Erythroblast (primary cell): ENCODE results near the gene HNRNPA0.
A peak's percentile ranks its signal among the peaks of the same experiment; 100 is the strongest.

Source experiments
- DNase-seq, 2 experiments: peaks; one replicate each; lab custom pipeline; 2025; lab: John Stamatoyannopoulos, UW
- GATA1 ChIP-seq: IDR thresholded peaks from 2 replicates; pipeline ENCODE4 v1.6.1; 2011; ENCODE audit warnings: low read depth, mild to moderate bottlenecking, control low read depth, low read length, moderate library complexity
- POLR2A ChIP-seq: IDR thresholded peaks from 2 replicates; pipeline ENCODE4 v1.6.1; 2011; ENCODE audit warnings: mild to moderate bottlenecking, low read length

Gene HNRNPA0

GRCh38 chr5:137761566-137761965 is 7.4 kb upstream of the HNRNPA0 start:
- TF ChIP-seq GATA1, result no peak
- TF ChIP-seq POLR2A, result no peak
- DNase-seq, result peak; percentile 12 to 42

- no peak for DNase-seq
- TF ChIP-seq POLR2A, result no peak
- TF ChIP-seq GATA1, result no peak
These were observed 6.8 kb upstream of the HNRNPA0 start for GRCh38 chr5:137760719-137761516.

GRCh38 chr5:137760294-137760693 is 6.1 kb upstream of the HNRNPA0 start:
- DNase-seq, result no peak
- no peak for TF ChIP-seq POLR2A
- TF ChIP-seq GATA1, result no peak

GRCh38 chr5:137758715-137759306 is 4.6 kb upstream of the HNRNPA0 start:
- TF ChIP-seq POLR2A (no peak), GATA1 (no peak)
- no peak for DNase-seq

- no peak for TF ChIP-seq GATA1
- TF ChIP-seq POLR2A, result no peak
- no peak for DNase-seq
These were observed 4.0 kb upstream of the HNRNPA0 start for GRCh38 chr5:137758121-137758520.

DNA sequence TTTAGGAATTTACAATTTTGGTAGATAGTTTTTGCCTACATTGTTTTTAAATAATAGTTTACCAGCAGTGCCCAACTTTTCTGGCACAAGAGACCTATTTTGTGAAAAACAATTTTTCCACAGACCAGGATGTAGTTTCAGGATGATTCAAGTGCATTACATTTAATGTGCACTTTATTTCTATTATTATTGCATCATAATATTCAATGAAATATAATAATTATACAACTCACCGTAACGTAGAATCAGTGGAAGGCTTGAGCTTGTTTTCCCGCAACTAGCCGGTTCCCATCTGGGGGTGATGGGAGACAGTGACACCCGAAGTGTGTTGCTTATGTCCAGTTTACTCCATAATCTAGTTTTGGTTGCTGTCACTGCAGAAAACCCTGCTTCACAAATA is 3.5 kb upstream of the HNRNPA0 start:
- DNase-seq, result no peak
- TF ChIP-seq GATA1 (no peak), POLR2A (no peak)

- DNase-seq, result no peak
- no peak for TF ChIP-seq GATA1
- no peak for TF ChIP-seq POLR2A
These were observed 999 bp upstream of the HNRNPA0 start for GRCh38 chr5:137754961-137755762.

- TF ChIP-seq POLR2A (no peak), GATA1 (no peak)
- DNase-seq, result peak; percentile 92 to 96
These were observed 424 bp downstream of the HNRNPA0 start for GRCh38 chr5:137753691-137754187.

GRCh38 chr5:137752905-137753690 is 1.1 kb downstream of the HNRNPA0 start:
- DNase-seq, result peak; percentile 78 to 83
- TF ChIP-seq POLR2A (no peak), GATA1 (no peak)

DNA sequence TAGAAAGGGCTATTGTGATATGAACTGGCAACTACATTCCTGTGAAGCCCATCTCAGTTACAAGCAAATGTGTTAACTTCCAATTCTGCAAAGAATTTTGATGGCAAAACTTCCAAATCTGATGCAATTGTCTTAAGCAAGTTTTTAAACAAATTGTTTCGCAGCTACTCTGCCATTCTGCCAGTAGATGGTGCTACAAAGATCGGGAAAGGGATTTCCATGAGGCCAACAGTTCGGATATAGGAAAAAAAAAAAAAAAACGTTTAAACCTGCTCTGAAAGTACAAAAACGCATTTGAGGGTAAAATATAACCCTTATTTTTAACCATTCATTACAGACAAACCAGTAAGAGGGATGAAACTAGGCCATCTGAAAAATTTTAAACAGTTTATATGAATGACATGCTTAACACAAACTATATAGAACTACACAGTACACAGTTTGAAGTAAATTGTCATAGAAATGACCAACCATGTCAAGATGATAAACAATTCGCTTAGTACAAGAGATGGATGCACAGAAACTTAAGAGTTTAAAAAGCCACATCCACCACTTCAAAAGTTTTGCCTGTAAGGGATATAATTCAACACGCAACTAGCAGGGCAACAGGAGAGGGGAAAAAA is 2.2 kb downstream of the HNRNPA0 start:
- peak; percentile 68 to 77 for DNase-seq
- no peak for TF ChIP-seq GATA1
- no peak for TF ChIP-seq POLR2A

GRCh38 chr5:137750436-137750835 is 3.7 kb downstream of the HNRNPA0 start:
- TF ChIP-seq POLR2A, result no peak
- TF ChIP-seq GATA1, result no peak

DNA sequence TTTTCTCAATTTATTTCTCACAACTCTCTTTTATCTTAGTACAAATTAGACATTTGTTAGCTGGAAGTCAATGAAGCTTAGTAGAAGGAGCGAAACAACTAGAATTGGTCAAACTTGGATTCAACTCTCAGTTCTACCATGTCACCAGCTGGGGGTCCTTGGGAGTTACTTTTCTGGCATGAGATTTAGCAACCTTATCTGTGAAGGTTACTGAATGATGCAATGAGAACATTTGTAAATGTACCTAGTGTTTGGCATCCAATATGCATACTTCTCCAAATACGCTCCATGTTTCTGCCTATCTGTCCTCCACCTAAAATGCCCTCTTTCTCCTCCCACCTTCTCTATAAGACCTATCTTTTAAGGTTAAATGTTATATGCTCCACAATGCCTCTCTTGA is 6.3 kb downstream of the HNRNPA0 start:
- no peak for DNase-seq
- no peak for TF ChIP-seq POLR2A

More at GRCh38 chr5:137750436-137750835, 3.7 kb downstream of the HNRNPA0 start:
- DNase-seq, result no peak

DNA sequence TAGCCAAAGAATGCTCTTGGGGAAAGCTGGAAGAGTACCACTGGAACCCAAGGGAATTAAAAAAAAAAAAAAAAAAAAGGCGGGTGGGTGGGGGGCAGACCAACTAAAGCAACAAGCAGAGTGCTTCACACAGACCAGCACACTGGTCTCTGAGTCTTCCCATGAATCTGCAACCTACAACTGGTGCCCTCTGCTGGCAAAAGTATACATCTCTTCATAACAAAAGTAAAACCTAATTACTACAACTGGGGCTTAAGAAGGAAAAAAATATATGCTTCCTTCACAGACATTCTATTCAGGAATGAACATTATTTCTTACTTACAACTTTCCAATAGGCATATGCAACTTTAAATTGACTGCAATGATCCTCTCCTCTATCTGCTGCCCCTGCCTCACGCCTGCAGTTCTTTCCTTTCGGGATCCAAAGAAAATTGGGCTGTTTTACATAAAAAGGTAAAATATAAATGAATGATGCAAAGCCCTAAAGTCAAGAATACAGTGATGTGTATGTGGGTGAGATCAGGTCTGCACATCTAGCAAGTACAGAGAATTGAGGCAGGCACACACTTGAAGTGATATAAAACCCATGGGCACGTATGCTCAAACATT is 11.0 kb downstream of the HNRNPA0 start:
- TF ChIP-seq POLR2A (no peak), GATA1 (no peak)
- peak; percentile 66 to 80 for DNase-seq
